Spleen (tissue), 11 donors: Measurements from ENCODE around the gene SMIM43. TPM values are rescaled to one million over a fixed set of nuclear protein-coding genes. Genes with fewer than 3 reads are reported as not detected.

Experiments used
- DNase-seq: peaks from one replicate; pipeline ENCODE4 v3.0.0-alpha.2; 2020
- H3K27ac ChIP-seq, 8 donors: fragments of 200-600 bp; sonication (generic) in 7 of 8; 1 replicate in 4 of 8; 2 replicates in 4 of 8; pipeline versions ENCODE4 v1.5.0 to v1.8.0; 2016 to 2021; ENCODE audit warnings: inconsistent platforms in 4 of 8, mild to moderate bottlenecking in 4 of 8, moderate library complexity in 1 of 8
- H3K27me3 ChIP-seq, 7 donors: fragments of 200-600 bp; sonication (generic) in 6 of 7; replicated peaks in 1 of 7; 1 replicate in 4 of 7; 2 replicates in 3 of 7; pipeline versions ENCODE4 v1.5.0 to v1.8.0; 2016 to 2021; ENCODE audit warnings: inconsistent platforms in 3 of 7, mild to moderate bottlenecking in 1 of 7
- H3K36me3 ChIP-seq, 6 donors: fragments of 200-600 bp; sonication (generic) in 5 of 6; 1 replicate in 4 of 6; 2 replicates in 2 of 6; pipeline versions ENCODE4 v1.5.0 to v1.8.0; 2016 to 2021; ENCODE audit warnings: inconsistent platforms in 2 of 6
- H3K4me1 ChIP-seq, 6 donors: fragments of 200-600 bp; sonication (generic) in 5 of 6; 1 replicate in 3 of 6; 2 replicates in 3 of 6; pipeline versions ENCODE4 v1.5.0 to v1.8.0; 2016 to 2021; ENCODE audit warnings: inconsistent platforms in 3 of 6
- H3K4me3 ChIP-seq, 8 donors: fragments of 200-600 bp; sonication (generic) in 7 of 8; 1 replicate in 4 of 8; 2 replicates in 4 of 8; pipeline versions ENCODE4 v1.5.0 to v1.8.0; 2016 to 2021; ENCODE audit warnings: inconsistent platforms in 4 of 8, mild to moderate bottlenecking in 4 of 8, moderate library complexity in 2 of 8
- H3K9me3 ChIP-seq, 8 donors: fragments of 200-600 bp; sonication (generic) in 7 of 8; 1 replicate in 4 of 8; 2 replicates in 4 of 8; pipeline versions ENCODE4 v1.5.0 to v1.8.0; 2016 to 2021; ENCODE audit warnings: inconsistent platforms in 4 of 8
- CTCF ChIP-seq, 11 experiments: fragments of 200-600 bp in 7 of 11; fragments of 450-650 bp in 4 of 11; sonication (generic) in 4 of 11; IDR thresholded peaks in 8 of 11; conservative IDR thresholded peaks in 3 of 11; 1 replicate in 7 of 11; 2 replicates in 4 of 11; pipeline versions ENCODE4 v1.4.0 to v1.8.0; 2016 to 2021; ENCODE audit warnings: antibody characterized with exemption in 11 of 11, inconsistent platforms in 4 of 11, mild to moderate bottlenecking in 1 of 11
- POLR2A ChIP-seq, 3 donors: fragments of 450-650 bp; IDR thresholded peaks; one replicate each; pipeline ENCODE4 v1.5.1; 2017; ENCODE audit warnings: antibody characterized with exemption in 3 of 3, mild to moderate bottlenecking in 1 of 3
- POLR2AphosphoS5 ChIP-seq, 3 donors: sonication (generic); formaldehyde crosslinking; IDR thresholded peaks; one replicate each; pipeline ENCODE4 v1.5.1; 2017; ENCODE audit warnings: antibody characterized with exemption in 3 of 3
- WGBS, 5 donors: extraction: QIAGEN DNeasy Blood & Tissue Kit in 3 of 5; methylation state at CpG; one replicate each; pipeline versions ENCODE4 v1.1.5 to v1.1.7; 2013 to 2018; 5-methylcytosine and 5-hydroxymethylcytosine counted together
- intact Hi-C: fragments of 100-400 bp; cut with DNase I; formaldehyde crosslinking; loops from one replicate; pipeline ENCODE4 v1.15.0; 2023; ENCODE audit warnings: low total_unique reads
- polyA plus RNA-seq, 3 donors: library from polyadenylated mRNA; stranded (reverse); fragments of 200-250 nt; gene quantifications; one replicate each; pipeline ENCODE4 v1.2.1, GENCODE V29; 2013
- total RNA-seq, 7 donors: library from RNA; depleted of rRNA in 3 of 7; stranded (reverse); fragments of >200 nt in 3 of 7; fragmentation: NEBNext Ultra II Directional in 4 of 7; extraction: Animal tissue kit (Norgen Biotek cat#: 25700) in 4 of 7; gene quantifications; one replicate each; pipeline versions ENCODE4 v1.1.0 to v1.2.1, GENCODE V29; 2016 to 2021
- donor health status: healthy with polysubstance abuse.
- donor health status: DM: no; HTN: no; CAD: no; lungs with moderate emphysema.
- donor health status: DM: no; HTN: no; CAD: no.
- donor health status: Bipolar disorder and iron deficiency.
- donor health status: healthy.
- donor health status: DM: no; HTN: no; CAD: no.
- donor health status: DM: yes; HTN: yes; CAD: no.

Gene SMIM43
- total and polyA plus RNA-seq, 10 donors: 0.13 to 1.5 (median 0.34) TPM; not detected in 4

- Histone ChIP-seq H3K9me3 (peaks cover 0 to 11% (median 6%) of the 10 kb centered on the region in 8 donors), H3K4me3 (no peak overlapping the region), H3K27ac (no peak overlapping the region), H3K27me3 (peaks cover 0 to 31% (median 0%) of the 10 kb centered on the region in 7 donors), H3K4me1 (no peaks in the 10 kb centered on the region), H3K36me3 (no peaks in the 10 kb centered on the region)
- DNase-seq: no peak
- intact Hi-C loops: no loop called here
- TF ChIP-seq POLR2AphosphoS5 (IDR thresholded peaks at IDR 0.05) (no peak), CTCF (IDR thresholded peaks at IDR 0.05 in 8 of 11, conservative IDR thresholded peaks at IDR 0.05 in 3 of 11) (no peak), POLR2A (IDR thresholded peaks at IDR 0.05) (no peak)
- WGBS, 5 donors: 66 to 85% (median 74%) methylated on average over 2 of the region's 2 CpGs
Measured at GRCh38 chr4:121788896-121789295, 23.9 kb upstream of the SMIM43 start.

GRCh38 chr4:121786221-121786620 is 21.3 kb upstream of the SMIM43 start:
- WGBS, 5 donors: 68 to 86% (median 85%) methylated on average over 2 of the region's 2 CpGs
- peaks cover 0 to 12% (median 6%) of the 10 kb centered on the region in 8 donors for H3K9me3 ChIP-seq
- H3K27ac ChIP-seq: no peak overlapping the region
- no peaks in the 10 kb centered on the region for H3K4me1 ChIP-seq
- no peak for DNase-seq
- H3K4me3 ChIP-seq: no peak overlapping the region
- intact Hi-C loops: no loop called here
- peaks cover 0 to 27% (median 0%) of the 10 kb centered on the region in 7 donors for H3K27me3 ChIP-seq
- no peaks in the 10 kb centered on the region for H3K36me3 ChIP-seq
- no peak for TF ChIP-seq POLR2A (IDR thresholded peaks at IDR 0.05)
- no peak for TF ChIP-seq CTCF (IDR thresholded peaks at IDR 0.05 in 8 of 11, conservative IDR thresholded peaks at IDR 0.05 in 3 of 11)
- TF ChIP-seq POLR2AphosphoS5 (IDR thresholded peaks at IDR 0.05): no peak

- H3K4me3 ChIP-seq: no peak overlapping the region
- no peak for DNase-seq
- 76 to 84% (median 80%) methylated on average over 4 of the region's 4 CpGs for WGBS, 5 donors
- intact Hi-C loops: no loop called here
- H3K4me1 ChIP-seq: no peaks in the 10 kb centered on the region
- H3K36me3 ChIP-seq: no peaks in the 10 kb centered on the region
- H3K27me3 ChIP-seq: peaks cover 0 to 23% (median 0%) of the 10 kb centered on the region in 7 donors
- peaks cover 0 to 12% (median 6%) of the 10 kb centered on the region in 8 donors for H3K9me3 ChIP-seq
- peak overlapping the region in 1 of 8 donors; percentile 17 for H3K27ac ChIP-seq
- TF ChIP-seq POLR2AphosphoS5 (IDR thresholded peaks at IDR 0.05): no peak
Measured at GRCh38 chr4:121785479-121785878, 20.5 kb upstream of the SMIM43 start.

- Histone ChIP-seq H3K27me3 (peaks cover 0 to 23% (median 0%) of the 10 kb centered on the region in 7 donors), H3K9me3 (peaks cover 0 to 12% (median 6%) of the 10 kb centered on the region in 8 donors), H3K4me1 (no peaks in the 10 kb centered on the region), H3K4me3 (no peak overlapping the region), H3K27ac (peak overlapping the region in 1 of 8 donors; percentile 17), H3K36me3 (no peaks in the 10 kb centered on the region)
- no peak for DNase-seq
- no peak for TF ChIP-seq POLR2AphosphoS5 (IDR thresholded peaks at IDR 0.05)
- TF ChIP-seq POLR2A (IDR thresholded peaks at IDR 0.05): no peak
- no peak for TF ChIP-seq CTCF (IDR thresholded peaks at IDR 0.05 in 8 of 11, conservative IDR thresholded peaks at IDR 0.05 in 3 of 11)
- WGBS, 5 donors: 55 to 92% (median 67%) methylated on average over 2 of the region's 2 CpGs
- intact Hi-C loops: no loop called here
Measured at GRCh38 chr4:121784975-121785374, 20.0 kb upstream of the SMIM43 start.
